GM12878 (cell line): ENCODE measurements around the gene MRPL36. TPM values are rescaled to one million over a fixed set of nuclear protein-coding genes. Genes with fewer than 3 reads are reported as not detected.

Experiments used
- ATAC-seq: fragments of 200-7000 bp; cut with Tn5 transposase; 3 replicates; pipeline ENCODE4 v1.9.1; 2020; ENCODE audit warnings: mild to moderate bottlenecking, moderate library complexity
- BruUV-seq: library from RNA; stranded (reverse); fragments of 400-500 nt; replicated peaks from 2 replicates; lab custom pipeline; 2021; lab: Mats Ljungman, UMichigan
- CTCF ChIA-PET: fragments of 300-600 bp; sonication (Branson Sonifier 250); formaldehyde crosslinking; extraction: SDS; loops from one replicate; lab custom pipeline; 2021; ENCODE audit warnings: inconsistent platforms; lab: Yijun Ruan, JAX
- POLR2A ChIA-PET: fragments of 350-600 bp; formaldehyde crosslinking; extraction: SDS; loops from one replicate; lab custom pipeline; 2021; ENCODE audit warnings: inconsistent platforms; lab: Charles Lee
- RAD21 ChIA-PET: fragments of 300-600 bp; sonication (Branson Sonifier 250); formaldehyde crosslinking; loops from one replicate; lab custom pipeline; 2023; ENCODE audit warnings: antibody characterized with exemption; ENCODE audit not compliant: unreplicated experiment; lab: Charles Lee
- SMC1A ChIA-PET: fragments of 300-600 bp; sonication (Branson Sonifier 250); formaldehyde crosslinking; loops from one replicate; lab custom pipeline; 2023; ENCODE audit not compliant: unreplicated experiment, uncharacterized antibody; lab: Charles Lee
- DNase-seq: peaks from one replicate; pipeline ENCODE4 v3.0.0-alpha.2; 2011; ENCODE audit warnings: low read depth, low spot score
- FAIRE-seq: peaks from 3 replicates; lab custom pipeline; 2011; peaks lifted over from hg19 to GRCh38; lab: Jason Lieb, UNC
- H2AFZ ChIP-seq: 2 replicates; pipeline ENCODE4 v1.6.0; 2011; ENCODE audit warnings: low read depth, low read length, control low read depth; ENCODE audit not compliant: control insufficient read depth
- H3K27ac ChIP-seq: 2 replicates; pipeline ENCODE4 v1.5.1; 2011; ENCODE audit warnings: control low read depth; ENCODE audit not compliant: control insufficient read depth, insufficient read depth
- H3K27me3 ChIP-seq, 2 experiments: replicated peaks in 1 of 2; 2 replicates each; pipeline versions ENCODE4 v1.6.0 to v1.6.1; 2011; ENCODE audit warnings: low read length in 1 of 2; ENCODE audit not compliant: control insufficient read depth in 2 of 2, insufficient read depth in 2 of 2
- H3K36me3 ChIP-seq, 2 experiments: 2 replicates each; pipeline ENCODE4 v1.5.1; 2011; ENCODE audit warnings: low read length in 1 of 2; ENCODE audit not compliant: control insufficient read depth in 2 of 2, insufficient read depth in 2 of 2
- H3K4me1 ChIP-seq: 2 replicates; pipeline ENCODE4 v1.6.1; 2011; ENCODE audit warnings: mild to moderate bottlenecking, low read length, moderate library complexity, mixed read lengths; ENCODE audit not compliant: control insufficient read depth, insufficient read depth
- H3K4me2 ChIP-seq: 2 replicates; pipeline ENCODE4 v1.6.0; 2011; ENCODE audit warnings: control low read depth; ENCODE audit not compliant: control insufficient read depth, insufficient read depth
- H3K4me3 ChIP-seq: fragments of 200-600 bp; sonication (generic); 2 replicates; pipeline ENCODE4 v1.5.1; 2016
- H3K79me2 ChIP-seq: 2 replicates; pipeline ENCODE4 v1.6.0; 2011; ENCODE audit warnings: low read length; ENCODE audit not compliant: control insufficient read depth, insufficient read depth
- H3K9ac ChIP-seq: 2 replicates; pipeline ENCODE4 v1.8.0; 2011; ENCODE audit warnings: low read length, control low read depth, mixed read lengths; ENCODE audit not compliant: control insufficient read depth, insufficient read depth
- H3K9me3 ChIP-seq: replicated peaks from 3 replicates; pipeline ENCODE4 v1.5.1; 2011; ENCODE audit warnings: mild to moderate bottlenecking, low read length; ENCODE audit not compliant: control insufficient read depth, insufficient read depth
- H4K20me1 ChIP-seq: 2 replicates; pipeline ENCODE4 v1.6.0; 2011; ENCODE audit not compliant: control insufficient read depth, insufficient read depth
- CBX3 ChIP-seq: fragments of 200-600 bp; sonication (generic); IDR thresholded peaks from 2 replicates; pipeline ENCODE4 v1.6.1; 2016; ENCODE audit warnings: low read depth, borderline replicate concordance
- KLF5 ChIP-seq: fragments of 450-650 bp; IDR thresholded peaks from 2 replicates; pipeline ENCODE4 v1.6.1; 2014; ENCODE audit warnings: mild to moderate bottlenecking; ENCODE audit not compliant: partially characterized antibody
- PAX8 ChIP-seq: fragments of 450-650 bp; IDR thresholded peaks from 2 replicates; pipeline ENCODE4 v1.6.1; 2017; ENCODE audit warnings: mild to moderate bottlenecking, moderate library complexity
- POLR2AphosphoS2 ChIP-seq: IDR thresholded peaks from 2 replicates; pipeline ENCODE4 v1.6.1; 2011; ENCODE audit warnings: low read depth, mild to moderate bottlenecking, low read length, improper control_type of control experiment, moderate library complexity
- YBX1 ChIP-seq: fragments of 450-650 bp; IDR thresholded peaks from 2 replicates; pipeline ENCODE4 v1.6.1; 2016; ENCODE audit warnings: antibody characterized with exemption
- WGBS: methylation state at CpG from one replicate; pipeline ENCODE4 v1.1.6; 2016; ENCODE audit warnings: low lambda C conversion rate; ENCODE audit not compliant: insufficient replicate concordance, insufficient coverage; ENCODE audit errors: missing lambda C conversion rate; 5-methylcytosine and 5-hydroxymethylcytosine counted together
- in situ Hi-C: fragments of 300-500 bp; cut with MboI; formaldehyde crosslinking; loops from 9 replicates; pipeline ENCODE4 v1.14.3; 2018; ENCODE audit warnings: mixed read lengths
- intact Hi-C: fragments of 100-400 bp; cut with micrococcal nuclease; formaldehyde crosslinking; loops from one replicate; pipeline ENCODE4 v1.14.2; 2022; ENCODE audit not compliant: unreplicated experiment
- polyA plus RNA-seq, 11 experiments: library from polyadenylated mRNA; depleted of rRNA in 4 of 11; unstranded in 6 of 11; stranded (reverse) in 5 of 11; fragments of >200 nt; fragmentation: Nextera tagmentation in 4 of 11; fragmentation: Illumina TruSeq in 1 of 11; extraction: Ambion mirVana in 4 of 11; extraction: Trizol in 1 of 11; gene quantifications; 1 replicate in 1 of 11; 2 replicates in 10 of 11; pipeline versions ENCODE4 v1.2.1 to v1.2.3, GENCODE V29; 2011 to 2016; ENCODE audit warnings: inconsistent platforms in 2 of 11, missing spikeins in 2 of 11, low read depth in 1 of 11
- total RNA-seq, 4 experiments: library from RNA; depleted of rRNA in 3 of 4; stranded (reverse); fragments of >200 nt in 3 of 4; fragmentation: Illumina TruSeq in 1 of 4; extraction: Trizol in 1 of 4; gene quantifications; 2 replicates each; pipeline versions ENCODE4 v1.2.1 to v1.2.3, GENCODE V29; 2013 to 2021
- TF ChIP-seq, protein P1 (sequence below): fragments of 450-650 bp; IDR thresholded peaks from 2 replicates; pipeline ENCODE4 v1.6.1; 2017; ENCODE audit warnings: mild to moderate bottlenecking, moderate library complexity

MRPL36 gene
- total and polyA plus RNA-seq, 10 of the 15 experiments (the other 5 are each of a cell fraction or from before 2014, with no cell fraction given), result 89.2 to 559 (median 152) TPM

- TF ChIP-seq PAX8 (no peak), CBX3 (no peak), KLF5 (no peak)
- TF ChIP-seq, protein P1, sequence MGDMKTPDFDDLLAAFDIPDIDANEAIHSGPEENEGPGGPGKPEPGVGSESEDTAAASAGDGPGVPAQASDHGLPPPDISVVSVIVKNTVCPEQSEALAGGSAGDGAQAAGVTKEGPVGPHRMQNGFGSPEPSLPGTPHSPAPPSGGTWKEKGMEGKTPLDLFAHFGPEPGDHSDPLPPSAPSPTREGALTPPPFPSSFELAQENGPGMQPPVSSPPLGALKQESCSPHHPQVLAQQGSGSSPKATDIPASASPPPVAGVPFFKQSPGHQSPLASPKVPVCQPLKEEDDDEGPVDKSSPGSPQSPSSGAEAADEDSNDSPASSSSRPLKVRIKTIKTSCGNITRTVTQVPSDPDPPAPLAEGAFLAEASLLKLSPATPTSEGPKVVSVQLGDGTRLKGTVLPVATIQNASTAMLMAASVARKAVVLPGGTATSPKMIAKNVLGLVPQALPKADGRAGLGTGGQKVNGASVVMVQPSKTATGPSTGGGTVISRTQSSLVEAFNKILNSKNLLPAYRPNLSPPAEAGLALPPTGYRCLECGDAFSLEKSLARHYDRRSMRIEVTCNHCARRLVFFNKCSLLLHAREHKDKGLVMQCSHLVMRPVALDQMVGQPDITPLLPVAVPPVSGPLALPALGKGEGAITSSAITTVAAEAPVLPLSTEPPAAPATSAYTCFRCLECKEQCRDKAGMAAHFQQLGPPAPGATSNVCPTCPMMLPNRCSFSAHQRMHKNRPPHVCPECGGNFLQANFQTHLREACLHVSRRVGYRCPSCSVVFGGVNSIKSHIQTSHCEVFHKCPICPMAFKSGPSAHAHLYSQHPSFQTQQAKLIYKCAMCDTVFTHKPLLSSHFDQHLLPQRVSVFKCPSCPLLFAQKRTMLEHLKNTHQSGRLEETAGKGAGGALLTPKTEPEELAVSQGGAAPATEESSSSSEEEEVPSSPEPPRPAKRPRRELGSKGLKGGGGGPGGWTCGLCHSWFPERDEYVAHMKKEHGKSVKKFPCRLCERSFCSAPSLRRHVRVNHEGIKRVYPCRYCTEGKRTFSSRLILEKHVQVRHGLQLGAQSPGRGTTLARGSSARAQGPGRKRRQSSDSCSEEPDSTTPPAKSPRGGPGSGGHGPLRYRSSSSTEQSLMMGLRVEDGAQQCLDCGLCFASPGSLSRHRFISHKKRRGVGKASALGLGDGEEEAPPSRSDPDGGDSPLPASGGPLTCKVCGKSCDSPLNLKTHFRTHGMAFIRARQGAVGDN, result no peak
- TF ChIP-seq, all 136 proteins: peak for 0
These were observed 1.8 kb downstream of the MRPL36 start (continued) for GRCh38 chr5:1797855-1798254.

DNA sequence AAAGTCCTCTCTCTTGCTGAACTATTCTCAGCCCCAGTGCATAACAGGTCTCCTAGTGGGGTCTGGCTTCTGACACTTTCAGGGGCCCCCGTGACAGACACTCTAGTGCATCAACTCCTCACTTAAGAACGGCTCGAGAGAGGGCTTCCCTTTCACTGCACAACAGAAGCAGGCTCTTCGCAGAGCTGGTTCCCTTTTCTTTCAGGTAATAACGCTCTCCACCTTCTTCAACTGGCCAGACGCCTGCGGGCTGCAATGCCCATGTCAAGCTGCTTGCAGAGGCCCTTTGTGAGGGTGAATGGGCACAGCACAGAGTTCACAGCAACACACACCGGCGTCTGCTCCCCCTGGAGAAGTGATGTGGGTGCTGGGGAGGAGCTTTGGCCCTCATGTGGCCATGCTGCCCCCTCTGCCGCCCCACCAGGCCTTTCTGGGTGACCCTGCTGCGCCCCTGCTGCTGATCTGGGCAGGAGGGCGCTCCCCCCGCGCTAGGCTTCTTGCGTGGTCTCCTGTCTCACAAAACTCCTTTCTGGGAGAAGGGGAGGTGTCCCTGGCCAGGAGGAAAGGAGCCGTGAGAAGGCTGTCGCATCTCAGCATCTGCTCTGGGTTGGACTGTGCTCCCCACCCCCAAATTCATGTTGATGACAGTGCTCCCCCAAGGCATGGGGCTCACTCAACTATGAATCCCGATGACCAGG, 2.4 kb downstream of the MRPL36 start:
- H3K79me2 ChIP-seq, result peaks cover 56% of the 10 kb centered on the region
- peak overlapping the region; percentile 23; the same call in 1 of the 2 replicates for H3K9ac ChIP-seq
- peak overlapping the region; percentile 33; the same call in 1 of the 2 replicates for H3K4me3 ChIP-seq
- ChIA-PET CTCF (no interaction called here), POLR2A (no interaction called here), RAD21 (interaction anchor here (2.0 kb wide), 1 partner anchor 33 kb away, joined by 10 read pairs; no protein-coding TSS in a partner anchor), SMC1A (interaction anchor here (0.9 kb wide), 1 partner anchor 24 kb away, joined by 3 read pairs; no protein-coding TSS in a partner anchor)
- H4K20me1 ChIP-seq, result no peaks in the 10 kb centered on the region
- H2AFZ ChIP-seq, result no peak overlapping the region
- H3K9me3 ChIP-seq, result no peaks in the 10 kb centered on the region
- in situ Hi-C loops (loop anchor here (5.0 kb wide), 1 partner anchor 310 kb away; no protein-coding TSS in a partner anchor), intact Hi-C loops (loop anchor here (10.0 kb wide), 1 partner anchor 482 kb away; no protein-coding TSS in a partner anchor)
- peaks cover 13 to 21% of the 10 kb centered on the region in 2 experiments for H3K36me3 ChIP-seq
- BruUV-seq, result no TSS peak
- no peak for ATAC-seq
- H3K27me3 ChIP-seq, result no peaks in the 10 kb centered on the region
- no peak for DNase-seq
- peak overlapping the region; percentile 98 for H3K4me2 ChIP-seq
- WGBS, result 95% methylated on average over 18 of the region's 18 CpGs
- no peak for FAIRE-seq
- TF ChIP-seq YBX1 (no peak), POLR2AphosphoS2 (0 out of 2 replicates have a peak, but pooled peaks have one; percentile 13)
- TF ChIP-seq, all 136 proteins: peak for 1
- H3K4me1 ChIP-seq, result peaks cover 28% of the 10 kb centered on the region
- no peak overlapping the region for H3K27ac ChIP-seq
